A673 (cell line): ENCODE results near the gene ASH1L. TPM values are rescaled to one million over a fixed set of nuclear protein-coding genes. Genes with fewer than 3 reads are reported as not detected.
"Not testable (repeated sequence)": the region's sequence is repeated elsewhere in the genome, so short reads cannot be mapped to it uniquely, and the experiment has no call there.

Experiments used
- BruUV-seq: library from RNA; stranded (reverse); fragments of 400-500 nt; replicated peaks from 2 replicates; lab custom pipeline; 2021; lab: Mats Ljungman, UMichigan
- CTCF ChIA-PET: fragments of 300-600 bp; sonication (Branson Sonifier 250); formaldehyde crosslinking; loops from one replicate; lab custom pipeline; 2022; ENCODE audit warnings: antibody characterized with exemption; lab: Charles Lee
- POLR2A ChIA-PET: fragments of 300-600 bp; sonication (Branson Sonifier 250); formaldehyde crosslinking; loops from one replicate; lab custom pipeline; 2022; ENCODE audit warnings: antibody characterized with exemption; ENCODE audit not compliant: low non-redundant PET; lab: Charles Lee
- DNase-seq: peaks from one replicate; pipeline ENCODE4 v3.0.0-alpha.2; 2015; ENCODE audit warnings: low spot score
- H3K27ac ChIP-seq: fragments of 200-600 bp; sonication (generic); 2 replicates; pipeline ENCODE4 v1.5.1; 2016; ENCODE audit warnings: mixed run types, low read depth, mild to moderate bottlenecking, mixed read lengths, antibody characterized with exemption, low read length; ENCODE audit not compliant: poor library complexity, severe bottlenecking
- H3K27me3 ChIP-seq: fragments of 200-600 bp; sonication (generic); replicated peaks from 2 replicates; pipeline ENCODE4 v1.6.1; 2017; ENCODE audit warnings: mixed run types, low read depth, mild to moderate bottlenecking, mixed read lengths, antibody characterized with exemption, low read length; ENCODE audit not compliant: insufficient read depth, poor library complexity
- H3K36me3 ChIP-seq: fragments of 200-600 bp; sonication (generic); 2 replicates; pipeline ENCODE4 v1.6.1; 2016; ENCODE audit warnings: mixed run types, mild to moderate bottlenecking, mixed read lengths, antibody characterized with exemption, low read length; ENCODE audit not compliant: insufficient read depth, poor library complexity, severe bottlenecking
- H3K4me1 ChIP-seq: fragments of 200-600 bp; sonication (generic); 2 replicates; pipeline ENCODE4 v1.6.1; 2017; ENCODE audit warnings: mixed run types, mild to moderate bottlenecking, mixed read lengths, antibody characterized with exemption, low read length; ENCODE audit not compliant: insufficient read depth, poor library complexity, severe bottlenecking
- H3K4me3 ChIP-seq: fragments of 200-600 bp; sonication (generic); 2 replicates; pipeline ENCODE4 v1.5.1; 2016; ENCODE audit warnings: low read depth, mixed run types, mild to moderate bottlenecking, mixed read lengths, low read length; ENCODE audit not compliant: poor library complexity, severe bottlenecking
- H3K9me3 ChIP-seq: fragments of 200-600 bp; sonication (generic); 2 replicates; pipeline ENCODE4 v1.6.1; 2016; ENCODE audit warnings: mixed run types, low read depth, mild to moderate bottlenecking, mixed read lengths, antibody characterized with exemption, low read length; ENCODE audit not compliant: poor library complexity, severe bottlenecking
- EZH2 ChIP-seq: fragments of 200-600 bp; sonication (generic); IDR thresholded peaks from 2 replicates; pipeline ENCODE4 v1.6.1; 2017; ENCODE audit warnings: borderline replicate concordance, low read depth, mild to moderate bottlenecking, mixed read lengths, antibody characterized with exemption, low read length; ENCODE audit not compliant: poor library complexity, severe bottlenecking
- intact Hi-C: fragments of 100-400 bp; cut with micrococcal nuclease; formaldehyde crosslinking; loops from one replicate; pipeline ENCODE4 v1.10.0; 2022; ENCODE audit not compliant: unreplicated experiment
- total RNA-seq: library from RNA; stranded (reverse); gene quantifications from 2 replicates; pipeline ENCODE4 v1.2.3, GENCODE V29; 2021
- TF ChIP-seq, protein P1 (sequence below): fragments of 300-800, 200-600 bp; sonication (generic); conservative IDR thresholded peaks from 2 replicates; pipeline ENCODE4 v1.5.1; 2017; ENCODE audit warnings: low read depth, mild to moderate bottlenecking, antibody characterized with exemption, low read length, moderate library complexity, mixed read lengths

ASH1L gene
- total RNA-seq, 1 experiment from 2014 or later: 49.6 TPM

DNA sequence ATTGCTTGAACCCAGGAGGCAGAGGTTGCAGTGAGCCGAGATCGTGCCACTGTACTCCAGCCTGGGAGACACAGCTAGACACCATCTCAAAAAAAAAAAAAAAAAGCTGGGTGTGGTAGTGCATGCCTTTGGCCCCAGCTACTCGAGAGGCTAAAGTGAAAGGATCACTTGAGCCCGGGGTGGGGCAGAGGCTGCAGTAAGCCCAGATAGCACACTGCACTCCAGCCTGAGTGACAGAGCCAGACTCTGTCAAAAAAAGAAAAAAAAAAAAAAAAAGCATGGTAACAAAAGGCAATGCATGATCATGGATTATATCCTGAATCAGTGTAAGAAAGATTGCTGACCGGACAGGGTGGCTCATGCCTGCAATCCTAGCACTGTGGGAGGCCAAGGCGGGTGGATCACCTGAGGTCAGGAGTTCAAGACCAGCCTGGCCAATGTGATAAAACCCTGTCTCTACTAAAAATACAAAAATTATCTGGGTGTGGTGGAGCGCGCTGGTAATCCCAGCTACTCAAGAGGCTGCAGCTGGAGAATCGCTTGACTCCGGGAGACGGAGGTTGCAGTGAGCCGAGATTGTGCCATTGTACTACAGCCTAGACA, 165.6 kb downstream of the ASH1L start:
- Histone ChIP-seq H3K4me1 (peaks cover 3% of the 10 kb centered on the region), H3K9me3 (no peaks in the 10 kb centered on the region), H3K4me3 (no peak overlapping the region), H3K27me3 (no peaks in the 10 kb centered on the region), H3K36me3 (peaks cover 9% of the 10 kb centered on the region), H3K27ac (no peak overlapping the region)
- POLR2A ChIA-PET: no interaction called here
- no peak for DNase-seq
- no TSS peak for BruUV-seq
- intact Hi-C loops: no loop called here
- TF ChIP-seq EZH2: no peak
- TF ChIP-seq, protein P1, sequence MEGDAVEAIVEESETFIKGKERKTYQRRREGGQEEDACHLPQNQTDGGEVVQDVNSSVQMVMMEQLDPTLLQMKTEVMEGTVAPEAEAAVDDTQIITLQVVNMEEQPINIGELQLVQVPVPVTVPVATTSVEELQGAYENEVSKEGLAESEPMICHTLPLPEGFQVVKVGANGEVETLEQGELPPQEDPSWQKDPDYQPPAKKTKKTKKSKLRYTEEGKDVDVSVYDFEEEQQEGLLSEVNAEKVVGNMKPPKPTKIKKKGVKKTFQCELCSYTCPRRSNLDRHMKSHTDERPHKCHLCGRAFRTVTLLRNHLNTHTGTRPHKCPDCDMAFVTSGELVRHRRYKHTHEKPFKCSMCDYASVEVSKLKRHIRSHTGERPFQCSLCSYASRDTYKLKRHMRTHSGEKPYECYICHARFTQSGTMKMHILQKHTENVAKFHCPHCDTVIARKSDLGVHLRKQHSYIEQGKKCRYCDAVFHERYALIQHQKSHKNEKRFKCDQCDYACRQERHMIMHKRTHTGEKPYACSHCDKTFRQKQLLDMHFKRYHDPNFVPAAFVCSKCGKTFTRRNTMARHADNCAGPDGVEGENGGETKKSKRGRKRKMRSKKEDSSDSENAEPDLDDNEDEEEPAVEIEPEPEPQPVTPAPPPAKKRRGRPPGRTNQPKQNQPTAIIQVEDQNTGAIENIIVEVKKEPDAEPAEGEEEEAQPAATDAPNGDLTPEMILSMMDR: no peak
- CTCF ChIA-PET: no interaction called here

DNA sequence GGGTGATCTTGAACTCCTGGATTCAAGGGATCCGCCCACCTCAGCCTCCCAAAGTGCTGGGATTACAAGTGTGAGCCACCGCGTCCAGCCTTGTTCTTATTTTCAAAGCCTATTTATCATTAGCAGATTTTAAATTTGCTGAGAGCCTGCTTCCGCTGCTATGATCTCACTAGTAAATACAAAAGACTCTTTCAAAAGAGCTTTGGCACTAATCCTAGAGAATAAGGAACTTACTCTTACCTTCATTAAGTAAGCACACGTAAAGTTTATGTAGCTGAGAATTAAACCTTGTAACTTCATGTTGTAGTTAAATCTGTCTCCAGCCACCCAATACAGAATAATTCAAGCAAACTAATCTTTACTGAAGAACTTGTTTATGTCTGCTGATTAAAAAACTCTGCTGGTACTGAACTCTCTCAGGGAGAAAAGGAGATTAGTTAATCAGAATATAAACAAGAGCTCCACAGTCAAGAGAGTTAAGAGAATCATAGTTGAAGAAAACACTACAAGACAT, 169.6 kb downstream of the ASH1L start:
- no peak overlapping the region for H3K4me3 ChIP-seq
- peaks cover 25% of the 10 kb centered on the region for H3K36me3 ChIP-seq
- ChIA-PET POLR2A (no interaction called here), CTCF (no interaction called here)
- DNase-seq: no peak
- intact Hi-C loops: no loop called here
- peaks cover 3% of the 10 kb centered on the region for H3K4me1 ChIP-seq
- BruUV-seq: no TSS peak
- H3K9me3 ChIP-seq: peaks cover 3% of the 10 kb centered on the region
- H3K27ac ChIP-seq: no peak overlapping the region
- TF ChIP-seq EZH2: no peak
- TF ChIP-seq, protein P1: no peak
- H3K27me3 ChIP-seq: no peaks in the 10 kb centered on the region

DNA sequence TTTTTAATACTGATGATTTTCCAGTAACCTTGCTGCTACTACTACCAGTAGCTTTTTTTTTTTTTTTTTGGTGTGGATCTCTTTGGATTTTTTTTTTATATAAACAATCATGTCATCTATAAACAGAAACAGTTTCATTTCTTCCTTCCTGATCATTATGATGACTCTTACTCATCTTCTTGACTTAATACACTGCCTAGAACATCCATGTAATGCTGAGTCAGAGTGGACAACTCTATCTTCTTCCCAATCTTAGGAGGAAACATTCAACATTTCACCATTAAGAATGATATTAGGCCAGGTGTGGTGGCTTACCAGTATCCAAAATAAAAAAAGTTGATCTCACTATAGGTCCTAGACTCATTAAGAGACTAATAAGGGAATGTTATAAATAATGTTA, 172.8 kb downstream of the ASH1L start:
- no peak for TF ChIP-seq EZH2
- TF ChIP-seq, protein P1: no peak
- intact Hi-C loops: no loop called here
- H3K4me3 ChIP-seq: no peak overlapping the region
- ChIA-PET POLR2A (no interaction called here), CTCF (no interaction called here)
- BruUV-seq: no TSS peak
- H3K9me3 ChIP-seq: peaks cover 11% of the 10 kb centered on the region
- H3K27me3 ChIP-seq: no peaks in the 10 kb centered on the region
- peaks cover 36% of the 10 kb centered on the region for H3K36me3 ChIP-seq
- no peak overlapping the region for H3K27ac ChIP-seq
- H3K4me1 ChIP-seq: no peaks in the 10 kb centered on the region
- DNase-seq: no peak

DNA sequence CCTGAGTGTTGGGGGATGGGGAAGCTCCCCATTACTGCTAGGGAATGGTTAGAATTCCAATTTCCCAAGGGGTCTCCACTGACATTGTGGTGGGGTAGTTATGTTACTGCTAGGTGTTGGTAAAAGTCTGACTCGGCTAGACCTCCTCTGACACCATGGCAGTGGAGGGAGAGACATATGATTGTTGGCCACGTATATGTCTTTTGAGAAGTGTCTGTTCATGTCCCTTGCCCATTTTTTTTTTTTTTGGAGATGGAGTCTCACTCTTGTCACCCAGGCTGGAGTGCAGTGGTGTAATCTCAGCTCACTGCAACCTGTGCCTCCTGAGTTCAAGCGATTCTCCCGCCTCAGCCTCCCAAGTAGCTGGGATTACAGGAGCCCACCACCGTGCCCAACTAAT, 176.8 kb downstream of the ASH1L start:
- H3K27ac ChIP-seq, POLR2A ChIA-PET, H3K4me3 ChIP-seq, H3K4me1 ChIP-seq, DNase-seq, H3K27me3 ChIP-seq, intact Hi-C loops, CTCF ChIA-PET, BruUV-seq: not testable (repeated sequence)
- peaks cover 11% of the 10 kb centered on the region for H3K9me3 ChIP-seq
- H3K36me3 ChIP-seq: peaks cover 22% of the 10 kb centered on the region
